ENCODE measurements around the gene WLS.

Gene WLS

DNA sequence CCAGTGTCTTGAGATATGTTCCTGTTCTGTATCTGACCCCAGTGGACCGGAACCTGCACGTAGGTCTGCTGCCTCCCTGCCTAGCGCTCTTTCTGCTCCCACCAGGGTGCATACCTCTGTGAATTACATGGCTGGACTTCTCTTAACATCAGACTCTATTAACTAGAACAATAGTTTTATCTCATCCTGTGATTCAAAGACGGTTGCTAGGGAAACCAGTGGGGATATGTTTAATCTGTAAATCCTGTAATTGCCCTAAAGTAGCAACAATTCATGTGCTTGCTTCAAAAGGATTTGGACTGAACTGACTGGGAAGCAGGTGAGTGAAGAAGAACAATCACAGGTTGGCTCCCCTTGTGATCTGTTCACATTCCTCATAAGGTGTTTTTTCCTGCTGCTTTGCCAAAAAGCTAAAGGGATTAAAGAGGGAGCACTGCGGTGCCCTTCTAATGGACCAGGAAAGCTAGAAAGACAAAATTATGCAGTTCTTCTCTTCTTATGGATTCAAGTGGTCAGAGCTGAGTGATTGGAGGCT lies 129.2 kb downstream of the WLS start:
- no peak overlapping the region for H3K4me3 ChIP-seq (ENCODE audit: low read length)
- DNase-seq (ENCODE audit: low read depth) = no peak
- TF ChIP-seq, protein P1, sequence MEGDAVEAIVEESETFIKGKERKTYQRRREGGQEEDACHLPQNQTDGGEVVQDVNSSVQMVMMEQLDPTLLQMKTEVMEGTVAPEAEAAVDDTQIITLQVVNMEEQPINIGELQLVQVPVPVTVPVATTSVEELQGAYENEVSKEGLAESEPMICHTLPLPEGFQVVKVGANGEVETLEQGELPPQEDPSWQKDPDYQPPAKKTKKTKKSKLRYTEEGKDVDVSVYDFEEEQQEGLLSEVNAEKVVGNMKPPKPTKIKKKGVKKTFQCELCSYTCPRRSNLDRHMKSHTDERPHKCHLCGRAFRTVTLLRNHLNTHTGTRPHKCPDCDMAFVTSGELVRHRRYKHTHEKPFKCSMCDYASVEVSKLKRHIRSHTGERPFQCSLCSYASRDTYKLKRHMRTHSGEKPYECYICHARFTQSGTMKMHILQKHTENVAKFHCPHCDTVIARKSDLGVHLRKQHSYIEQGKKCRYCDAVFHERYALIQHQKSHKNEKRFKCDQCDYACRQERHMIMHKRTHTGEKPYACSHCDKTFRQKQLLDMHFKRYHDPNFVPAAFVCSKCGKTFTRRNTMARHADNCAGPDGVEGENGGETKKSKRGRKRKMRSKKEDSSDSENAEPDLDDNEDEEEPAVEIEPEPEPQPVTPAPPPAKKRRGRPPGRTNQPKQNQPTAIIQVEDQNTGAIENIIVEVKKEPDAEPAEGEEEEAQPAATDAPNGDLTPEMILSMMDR (IDR thresholded peaks at IDR 0.05; ENCODE audit: insufficient read depth, low read depth, low read length, missing control alignments) = no peak

DNA sequence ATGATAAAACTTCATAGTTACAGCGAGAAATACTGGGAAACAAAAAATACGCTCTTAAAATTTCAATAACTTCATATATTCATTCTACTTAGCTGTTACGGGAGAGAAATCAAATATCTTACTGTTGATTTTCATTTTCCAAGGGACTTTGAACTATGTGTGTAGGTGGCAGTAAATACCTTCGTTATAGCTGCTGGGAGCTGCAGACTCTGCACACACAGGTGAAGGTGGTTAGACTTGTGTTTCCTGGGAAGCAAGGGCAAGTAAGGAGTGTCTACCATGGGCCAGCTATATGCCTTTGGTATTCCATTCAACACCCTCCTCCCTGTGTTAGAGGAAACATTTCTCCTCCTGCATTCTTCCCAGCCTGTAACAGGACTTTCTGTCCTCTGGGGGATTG lies 130.5 kb downstream of the WLS start:
- peak; percentile 7 for DNase-seq (ENCODE audit: low read depth)
- H3K4me3 ChIP-seq (ENCODE audit: low read length) = no peak overlapping the region
- TF ChIP-seq, protein P1 (IDR thresholded peaks at IDR 0.05; ENCODE audit: insufficient read depth, low read depth, low read length, missing control alignments) = no peak

DNA sequence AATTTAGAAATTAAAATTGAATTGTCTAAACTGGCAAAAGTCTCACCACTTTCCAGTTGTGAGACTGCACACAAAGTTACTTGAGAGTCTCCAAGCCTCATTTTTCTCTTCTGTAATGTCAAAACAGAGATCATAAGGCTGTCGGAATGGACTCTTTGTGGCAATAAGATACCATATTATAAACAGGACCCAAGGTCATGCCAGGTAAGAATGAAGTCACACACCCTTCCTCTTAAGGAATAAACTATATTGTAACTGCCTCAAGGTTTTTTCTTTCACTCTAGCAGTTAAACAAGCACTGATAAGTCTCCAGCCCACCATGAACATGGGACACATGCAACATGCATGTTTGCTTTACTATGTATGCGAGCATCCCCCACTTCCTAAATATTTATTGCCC lies 131.8 kb downstream of the WLS start:
- DNase-seq (ENCODE audit: low read depth) = no peak
- H3K4me3 ChIP-seq (ENCODE audit: low read length) = no peak overlapping the region
- TF ChIP-seq, protein P1 (IDR thresholded peaks at IDR 0.05; ENCODE audit: insufficient read depth, low read depth, low read length, missing control alignments) = no peak

DNA sequence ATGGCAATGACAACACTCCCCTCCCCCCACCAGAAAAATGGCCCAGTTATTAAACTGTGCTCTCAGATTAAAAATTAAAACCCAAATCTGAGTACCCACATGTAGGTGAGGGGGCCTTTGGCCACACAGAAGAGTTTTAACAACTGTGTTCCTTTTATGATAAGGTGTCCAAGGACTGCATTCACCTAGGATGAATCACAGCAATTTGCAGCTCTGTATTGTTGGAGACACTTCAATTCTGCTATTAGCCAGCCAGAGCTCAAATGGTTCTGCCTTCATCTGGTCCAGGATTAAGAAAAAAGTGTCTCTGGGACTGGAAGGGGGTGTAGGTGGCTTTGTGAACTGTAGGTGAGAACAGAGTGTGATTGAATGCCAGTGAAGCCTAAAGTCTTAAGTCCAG lies 138.6 kb downstream of the WLS start:
- no peak overlapping the region for H3K4me3 ChIP-seq (ENCODE audit: low read length)
- TF ChIP-seq, protein P1 (IDR thresholded peaks at IDR 0.05; ENCODE audit: insufficient read depth, low read depth, low read length, missing control alignments) = no peak
- DNase-seq (ENCODE audit: low read depth) = peak; percentile 24

DNA sequence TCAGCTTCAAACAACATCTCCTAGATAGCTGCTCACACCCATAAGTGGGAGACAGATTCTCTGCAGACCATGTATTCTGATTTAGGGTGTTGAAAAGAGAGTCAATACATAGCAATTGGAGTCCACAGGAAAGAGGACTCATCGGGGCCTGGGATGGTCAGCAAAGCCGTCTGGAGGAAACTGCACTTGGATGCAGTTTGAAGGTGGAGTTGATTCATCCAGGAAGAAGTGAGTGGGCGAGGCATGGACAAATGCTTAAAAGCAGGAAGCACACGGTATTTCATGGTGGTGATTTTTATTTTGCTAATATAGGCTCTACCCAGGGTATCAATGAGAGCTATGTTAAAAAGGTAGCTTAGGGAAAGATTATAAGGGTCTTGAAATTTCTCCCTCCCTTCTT lies 145.1 kb downstream of the WLS start:
- TF ChIP-seq, protein P1 (IDR thresholded peaks at IDR 0.05; ENCODE audit: insufficient read depth, low read depth, low read length, missing control alignments) = no peak
- peak; percentile 37 for DNase-seq (ENCODE audit: low read depth)
- H3K4me3 ChIP-seq (ENCODE audit: low read length) = no peak overlapping the region

DNA sequence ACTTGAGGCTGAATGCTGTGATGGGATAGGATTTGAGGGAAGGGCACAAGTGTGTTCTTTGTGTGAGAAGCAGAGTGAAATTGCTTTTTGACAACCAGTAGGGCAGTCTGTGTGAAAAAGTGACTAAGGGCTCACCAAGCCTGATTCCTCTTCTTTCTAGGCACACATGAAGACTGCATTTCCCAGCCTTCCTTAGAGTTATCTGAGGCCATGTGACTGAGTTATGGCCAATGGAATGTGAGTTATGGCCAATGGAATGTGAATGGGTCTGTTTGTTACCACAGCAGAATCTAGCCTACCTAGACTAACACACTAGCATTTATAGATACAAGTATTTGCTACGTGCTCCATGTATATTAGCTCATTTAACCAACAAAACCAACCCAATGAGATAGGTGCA lies 146.6 kb downstream of the WLS start:
- DNase-seq (ENCODE audit: low read depth) = no peak
- H3K4me3 ChIP-seq (ENCODE audit: low read length) = no peak overlapping the region
- TF ChIP-seq, protein P1 (IDR thresholded peaks at IDR 0.05; ENCODE audit: insufficient read depth, low read depth, low read length, missing control alignments) = no peak

DNA sequence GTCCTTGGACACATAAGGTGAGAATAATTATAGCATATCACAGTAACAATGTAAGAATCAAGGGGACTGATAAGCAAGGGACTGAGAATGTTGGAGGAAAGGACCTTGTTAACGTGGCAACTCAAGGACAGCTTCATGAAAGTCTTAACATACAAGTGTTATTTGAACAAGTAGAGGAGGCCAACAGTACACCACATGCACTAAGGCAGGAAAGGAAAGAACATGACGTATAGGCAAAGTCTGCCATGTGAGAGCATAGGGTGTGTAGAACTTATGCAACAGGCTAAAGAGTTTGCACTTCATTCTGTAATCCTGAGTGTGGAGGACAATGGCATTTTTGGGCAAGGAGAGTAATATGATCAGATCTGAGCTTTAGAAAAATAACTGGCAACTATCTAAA lies 148.6 kb downstream of the WLS start:
- peak; percentile 15 for DNase-seq (ENCODE audit: low read depth)
- no peak overlapping the region for H3K4me3 ChIP-seq (ENCODE audit: low read length)
- TF ChIP-seq, protein P1 (IDR thresholded peaks at IDR 0.05; ENCODE audit: insufficient read depth, low read depth, low read length, missing control alignments) = no peak
